HG03103 (cell line): Measurements from ENCODE around the gene TNP2.

Experiments
- ATAC-seq: cut with Tn5 transposase; IDR thresholded peaks from one replicate; pipeline ENCODE4 v1.9.1; 2021; ENCODE audit warnings: low read depth; ENCODE audit not compliant: unreplicated experiment

The TNP2 gene

DNA sequence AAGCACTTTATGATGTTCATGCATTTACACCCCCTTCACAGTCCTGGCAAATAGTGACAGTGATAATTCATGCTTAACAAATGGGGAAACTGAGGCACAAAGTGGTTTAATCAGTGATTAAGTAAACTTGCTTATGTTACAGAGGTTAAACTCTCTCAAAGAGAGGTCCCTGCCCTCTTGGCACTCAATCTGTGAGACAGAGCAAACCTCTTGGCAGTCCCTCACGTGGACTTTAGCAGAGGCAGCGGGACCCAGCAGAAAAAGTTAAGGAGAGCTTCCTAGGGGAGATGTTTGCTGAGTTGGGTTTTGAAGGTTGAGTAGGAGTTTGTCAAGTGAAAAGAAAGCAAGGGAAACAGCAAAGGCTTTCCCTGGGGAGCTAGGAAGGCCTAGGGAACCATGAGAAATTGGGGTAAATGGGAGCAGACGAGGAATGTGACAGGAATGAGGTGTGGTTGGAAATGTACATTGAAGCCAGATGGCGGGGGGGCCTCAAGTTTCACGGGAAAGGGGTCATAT is 23.8 kb downstream of the TNP2 start:
- no peak for ATAC-seq

- ATAC-seq, result no peak
Observed at GRCh38 chr16:11242658-11243057, 26.5 kb downstream of the TNP2 start.

- ATAC-seq, result no peak
Observed at GRCh38 chr16:11241480-11242204, 27.5 kb downstream of the TNP2 start.

- no peak for ATAC-seq
Observed at GRCh38 chr16:11240636-11241473, 28.3 kb downstream of the TNP2 start.

- no peak for ATAC-seq
Observed at GRCh38 chr16:11239644-11240632, 29.2 kb downstream of the TNP2 start.

DNA sequence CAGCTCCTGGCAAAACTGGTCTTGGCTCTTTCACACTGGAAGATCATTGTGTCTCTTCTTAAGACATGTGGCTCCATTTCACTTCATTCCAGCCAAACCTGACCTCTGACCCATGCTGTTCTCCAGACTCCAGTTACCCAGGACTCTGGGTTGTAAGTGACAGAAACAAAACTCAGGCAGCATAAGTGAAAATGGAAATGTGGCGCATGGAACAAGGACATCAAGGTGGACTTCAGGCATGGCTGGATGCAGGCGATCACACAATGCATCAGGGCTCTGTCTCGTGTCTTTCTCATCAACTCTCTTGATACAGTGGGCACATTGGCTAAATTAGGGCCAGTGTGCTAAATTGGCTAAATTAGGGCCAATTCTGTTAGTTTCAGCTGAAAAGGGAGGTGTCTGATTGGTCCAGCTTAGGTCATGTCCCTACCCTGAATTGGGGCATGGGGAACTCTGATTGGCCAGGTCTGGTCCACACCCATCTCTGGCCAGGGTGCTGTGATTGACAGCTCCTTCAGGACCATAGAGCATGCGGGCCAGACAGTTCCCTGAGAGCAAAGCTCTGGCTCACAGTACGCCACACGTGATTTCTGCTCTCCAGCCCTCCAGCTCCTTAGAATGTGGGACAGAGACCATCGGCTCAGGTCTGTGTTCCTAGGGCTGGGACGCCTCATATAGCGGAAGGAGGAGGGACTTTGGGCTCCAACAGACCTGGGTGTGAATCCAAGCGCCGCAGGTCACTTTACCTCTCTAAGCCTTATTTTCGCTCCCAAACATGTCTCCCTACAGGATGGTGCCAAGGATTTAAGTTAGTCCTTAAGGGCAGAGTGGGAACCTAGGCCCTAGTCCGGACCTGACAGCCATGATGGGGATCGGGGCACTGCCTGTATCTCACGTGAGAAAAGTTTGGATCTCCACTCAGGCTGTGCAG is 30.6 kb downstream of the TNP2 start:
- ATAC-seq, result no peak

GRCh38 chr16:11236461-11237254 is 32.5 kb downstream of the TNP2 start:
- no peak for ATAC-seq

DNA sequence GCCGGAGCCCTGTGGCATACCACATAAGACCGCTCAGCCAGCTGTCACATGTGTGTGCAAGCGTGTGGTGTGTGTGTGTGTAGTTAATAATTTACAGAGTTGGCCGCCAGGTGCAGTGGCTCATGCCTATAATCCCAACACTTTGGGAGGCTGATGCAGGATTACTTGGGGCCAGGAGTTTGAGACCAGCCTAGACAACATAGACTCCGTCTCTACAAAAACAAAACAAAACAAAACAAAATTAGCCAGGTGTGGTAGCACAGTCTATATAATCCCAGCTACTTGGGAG is 33.5 kb downstream of the TNP2 start:
- no peak for ATAC-seq

DNA sequence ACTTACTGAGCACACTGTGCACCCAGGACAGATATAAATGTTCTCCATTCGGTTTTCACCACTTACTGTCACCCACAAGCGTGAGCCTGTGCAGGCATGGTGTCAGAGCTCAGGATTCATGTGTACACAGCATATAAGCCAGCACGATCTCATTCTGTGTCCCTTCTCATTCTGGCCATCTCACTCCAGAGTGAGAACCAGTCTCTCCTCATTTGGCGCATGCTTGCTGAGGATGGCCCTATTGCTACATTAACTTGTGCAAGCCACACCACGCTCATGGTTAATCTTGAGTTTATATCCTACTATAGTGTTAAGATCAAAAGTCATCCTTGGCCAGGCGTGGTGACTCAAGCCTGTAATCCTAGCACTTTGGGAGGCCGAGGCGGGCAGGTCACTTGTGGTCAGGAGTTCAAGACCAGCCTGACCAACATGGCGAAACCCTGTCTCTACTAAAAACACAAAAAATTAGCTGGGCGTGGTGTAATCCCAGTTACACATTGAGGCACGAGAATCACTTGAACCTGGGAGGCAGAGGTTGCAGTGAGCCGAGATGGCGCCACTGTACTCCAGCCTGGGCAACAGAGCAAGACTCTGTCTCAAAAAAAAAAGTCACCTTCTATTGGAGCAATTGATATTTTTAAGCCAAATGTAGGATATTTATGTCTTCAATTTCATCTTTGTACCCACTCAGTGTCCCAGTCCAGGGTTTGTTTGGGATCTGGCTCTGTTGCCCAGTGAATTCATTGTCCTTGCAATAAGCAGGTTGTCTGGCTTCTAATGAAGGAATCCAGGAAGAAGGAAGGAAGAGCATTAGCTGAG is 34.0 kb downstream of the TNP2 start:
- no peak for ATAC-seq

DNA sequence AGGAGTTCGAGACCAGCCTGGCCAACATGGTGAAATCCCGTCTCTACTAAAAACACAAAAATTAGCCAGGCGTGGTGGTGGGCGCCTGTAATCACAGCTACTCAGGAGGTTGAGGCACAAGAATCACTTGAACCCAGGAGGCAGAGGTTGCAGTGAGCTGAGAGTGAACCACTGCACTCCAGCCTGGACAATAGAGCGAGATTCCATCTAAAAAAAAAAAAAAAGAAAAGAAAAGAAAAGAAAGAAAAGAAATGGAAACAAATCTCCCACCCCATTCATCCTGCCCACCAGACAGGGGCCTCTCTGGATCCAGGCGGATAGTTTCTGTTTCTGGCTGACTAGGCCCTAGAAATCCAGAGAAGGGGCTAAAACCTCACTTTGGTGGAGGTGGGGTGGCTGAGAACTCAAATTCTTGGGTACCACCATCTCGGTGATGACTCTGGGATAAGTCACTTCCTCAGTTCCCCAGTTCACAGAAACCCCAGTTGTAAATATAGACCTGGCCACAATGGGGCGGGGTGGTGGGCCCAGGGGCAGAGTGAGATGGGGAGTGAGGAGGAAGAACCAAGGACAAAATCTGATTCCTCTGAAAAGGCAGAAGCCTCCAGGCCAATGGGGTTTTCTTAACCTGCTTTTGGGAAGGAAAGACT is 35.3 kb downstream of the TNP2 start:
- no peak for ATAC-seq

- peak; percentile 41 for ATAC-seq
Observed at GRCh38 chr16:11232852-11233726, 36.0 kb downstream of the TNP2 start.

GRCh38 chr16:11232302-11232851 is 36.7 kb downstream of the TNP2 start:
- no peak for ATAC-seq

- no peak for ATAC-seq
Observed at GRCh38 chr16:11231367-11231970, 37.7 kb downstream of the TNP2 start.

DNA sequence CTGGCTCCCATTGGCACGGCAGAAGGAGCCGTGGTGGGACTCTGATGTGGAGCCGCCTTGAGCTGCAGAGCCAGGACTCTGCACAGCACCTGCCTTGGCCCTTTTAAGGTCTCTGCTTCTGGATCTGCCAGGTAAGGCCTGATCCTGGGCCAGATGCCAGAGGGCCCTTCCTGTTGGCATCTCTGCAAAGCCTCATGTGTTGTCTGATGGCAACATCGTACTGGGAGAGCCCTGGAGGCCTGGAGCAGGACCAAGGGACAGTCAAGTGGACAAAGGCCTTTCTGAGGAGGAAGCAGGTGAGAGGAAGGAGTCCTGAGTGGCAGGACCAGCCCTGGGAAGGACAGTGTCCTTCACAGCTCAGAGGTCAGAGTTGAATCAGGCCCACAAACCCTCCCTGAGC is 39.2 kb downstream of the TNP2 start:
- no peak for ATAC-seq

DNA sequence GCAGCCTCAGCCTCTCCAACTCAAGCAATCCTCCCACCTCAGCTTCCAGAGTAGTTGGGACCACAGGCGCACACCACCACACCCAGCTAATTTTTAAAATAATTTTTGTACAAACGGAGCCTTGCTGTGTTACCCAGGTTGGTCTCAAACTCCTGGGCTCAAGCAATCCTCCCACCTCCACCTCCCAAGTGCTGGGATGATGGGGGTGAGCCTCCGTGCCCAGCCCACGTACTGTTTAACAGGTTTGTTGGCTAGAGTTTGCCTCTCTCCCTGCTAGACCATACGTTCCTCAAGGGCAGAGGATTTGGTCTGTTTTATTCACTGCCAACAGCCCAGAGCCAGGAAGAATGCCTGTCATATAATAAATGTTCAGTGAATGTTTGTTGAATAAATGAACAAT is 39.7 kb downstream of the TNP2 start:
- ATAC-seq, result no peak
